Measurements from ENCODE around the gene DMPK.
"Not testable (repeated sequence)": the region's sequence is repeated elsewhere in the genome, so short reads cannot be mapped to it uniquely, and the experiment has no call there.

DMPK gene

DNA sequence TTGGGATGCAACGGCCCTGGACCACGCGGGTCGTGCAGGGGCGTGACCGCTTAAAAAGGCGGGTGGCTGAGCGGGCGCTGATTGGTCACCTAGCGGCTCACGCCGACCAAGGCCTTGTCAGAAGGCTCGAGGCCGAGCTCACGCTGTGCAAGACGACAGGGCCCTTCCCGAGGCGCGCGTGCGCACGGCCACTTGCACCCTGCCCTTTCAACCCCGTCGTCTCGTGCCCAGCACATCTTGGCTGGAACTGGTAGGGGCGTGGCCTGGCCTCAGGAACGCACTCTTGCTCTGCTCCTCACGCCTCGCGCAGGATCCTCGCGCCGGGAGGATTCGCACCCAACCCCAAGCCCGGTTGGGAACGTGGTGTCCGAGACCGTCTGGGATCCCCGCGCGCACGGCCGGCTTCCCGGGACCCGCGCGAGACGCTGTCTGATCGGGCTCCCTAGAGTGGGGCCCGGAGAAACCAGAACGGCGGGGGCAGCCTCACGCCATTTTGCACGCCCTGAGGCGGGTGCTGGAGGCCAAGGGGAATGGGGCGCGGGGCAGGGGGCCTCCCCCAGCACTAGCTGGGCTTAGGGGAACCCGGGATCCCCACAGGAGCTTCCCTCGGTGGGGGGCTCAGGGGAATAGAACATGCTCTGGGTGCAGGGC, 49.0 kb downstream of the DMPK start, which contains the start of gene MEIOSIN:
Gene MEIOSIN, plus strand, starts transcription at position 280 of the 651 bp plus-strand sequence. CDS start 1,938 bp downstream, outside the sequence.
- DNase-seq: no peak

DNA sequence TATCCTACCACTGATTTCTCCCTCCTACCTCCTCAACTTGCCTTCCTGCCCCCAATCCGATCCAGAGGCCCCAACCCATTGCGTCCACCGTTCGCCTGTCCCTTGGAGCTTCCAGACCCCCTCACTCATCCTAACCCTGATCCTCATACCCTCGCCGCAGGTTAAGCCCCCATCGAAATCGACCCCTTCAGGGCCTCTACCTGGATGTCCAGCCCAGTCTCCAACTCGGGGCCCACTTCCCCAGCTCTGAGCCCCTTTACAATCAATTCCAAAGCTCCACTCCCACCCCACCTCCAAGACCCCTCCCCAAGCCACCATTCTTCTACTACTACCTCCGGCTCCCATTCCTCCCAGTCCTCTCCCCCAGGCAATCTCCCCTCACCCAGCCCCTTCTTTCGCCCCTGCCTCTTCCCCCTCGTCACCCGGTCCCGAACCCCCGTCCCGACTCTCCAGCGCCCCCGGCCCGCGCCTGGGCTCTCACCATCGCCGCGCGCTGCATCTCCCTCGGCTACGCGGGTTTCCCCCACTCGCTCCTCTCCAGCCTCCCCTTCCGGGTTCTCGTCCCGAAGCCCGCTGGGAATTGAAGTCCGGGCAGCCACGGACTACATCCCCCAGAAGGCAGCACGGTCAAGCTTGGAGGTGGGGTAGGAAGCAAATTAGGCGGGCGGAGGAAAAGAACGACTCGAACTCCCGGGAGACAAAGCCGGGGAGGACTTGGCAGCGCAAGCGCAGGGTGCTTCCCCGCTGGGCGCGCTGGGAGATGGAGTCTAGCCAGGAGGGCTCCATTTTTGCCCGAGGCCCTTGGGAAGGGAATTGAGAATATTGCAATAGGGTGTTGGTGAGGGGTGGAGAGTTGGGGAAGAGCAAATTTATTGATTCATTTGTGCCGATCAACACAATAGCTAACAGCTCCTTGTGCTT, 51.7 kb downstream of the DMPK start, which contains the start of gene FBXO46:
Gene FBXO46, minus strand, starts transcription at position 529 of the 921 bp plus-strand sequence. CDS start 17,401 bp downstream, outside the sequence.
- DNase-seq: peak; percentile 97

DNA sequence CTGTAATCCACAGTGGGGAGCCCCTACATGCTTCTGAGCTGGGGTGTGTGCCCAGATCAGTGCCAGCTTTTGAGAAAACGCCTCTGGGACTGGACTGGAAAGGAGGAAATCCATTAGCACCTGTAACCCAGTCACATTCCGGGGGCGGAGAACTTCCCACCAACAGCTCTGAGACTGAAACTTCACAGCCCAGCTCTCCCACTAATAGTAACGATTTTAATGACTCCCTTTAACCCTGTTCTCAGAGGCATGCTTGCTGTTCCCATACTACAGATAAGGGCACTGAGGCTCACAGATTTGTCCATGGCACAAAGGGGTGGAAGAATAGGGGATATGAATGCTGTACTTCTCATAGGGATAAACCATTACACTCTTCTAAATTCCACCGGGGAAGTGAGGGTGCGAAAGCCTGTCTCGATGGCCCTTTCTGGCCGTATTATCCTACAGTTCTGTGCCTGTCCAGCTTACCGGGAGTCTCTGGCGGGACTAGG, 52.4 kb downstream of the DMPK start:
- no peak for DNase-seq

DNA sequence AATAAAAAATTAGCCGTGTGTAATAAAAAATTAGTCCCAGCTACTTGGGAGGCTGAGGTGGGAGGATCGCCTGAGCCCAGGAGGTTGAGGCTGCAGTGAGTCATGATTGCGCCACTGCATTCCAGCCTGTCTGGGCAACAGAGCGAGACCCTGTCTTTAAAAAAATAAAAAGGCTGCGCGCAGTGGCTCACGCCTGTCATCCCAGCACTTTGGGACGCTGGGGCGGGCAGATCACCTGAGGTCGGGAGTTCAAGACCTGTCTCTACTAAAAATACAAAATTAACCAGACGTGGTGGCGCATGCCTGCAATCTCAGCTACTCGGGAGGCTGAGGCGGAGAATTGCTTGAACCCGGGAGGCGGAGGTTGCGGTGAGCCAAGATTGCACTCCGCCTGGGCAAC, 53.6 kb downstream of the DMPK start:
- not testable (repeated sequence) for DNase-seq

DNA sequence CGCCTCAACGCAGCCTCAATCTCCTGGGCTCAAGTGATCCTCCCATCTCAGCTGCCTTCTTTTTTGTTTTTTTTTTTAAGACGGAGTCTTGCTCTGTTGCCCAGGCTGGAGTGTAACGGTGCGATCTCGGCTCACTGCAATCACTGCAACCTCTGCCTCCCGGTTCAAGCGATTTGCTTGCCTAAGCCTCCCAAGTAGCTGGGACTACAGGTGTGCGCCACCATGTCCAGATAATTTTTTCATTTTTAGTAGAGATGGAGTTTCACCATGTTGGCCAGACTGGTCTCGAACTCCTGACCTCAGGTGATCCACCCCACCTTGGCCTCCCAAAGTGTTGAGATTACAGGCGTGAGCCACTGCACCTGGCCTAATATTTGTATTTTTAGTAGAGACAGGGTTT, 62.2 kb downstream of the DMPK start:
- DNase-seq: not testable (repeated sequence)
